ENCODE results near the gene TMEM266.

Gene TMEM266

GRCh38 chr15:76203346-76204108 lies 143.7 kb downstream of the TMEM266 start:
- ChIA-PET POLR2A (no interaction called here), CTCF (interaction anchor here (0.6 to 1.1 kb wide), 3 partner anchors 10 to 47 kb away, joined by 3 read pairs; no protein-coding TSS in a partner anchor)
- TF ChIP-seq CTCF (IDR thresholded peaks at IDR 0.05; ENCODE audit: control extremely low read depth, extremely low read depth, low read depth, missing control alignments), result no peak
- DNase-seq (ENCODE audit: extremely low spot score), result no peak

GRCh38 chr15:76204109-76204845 lies 144.5 kb downstream of the TMEM266 start:
- ChIA-PET CTCF (interaction anchor here (1.1 kb wide), 1 partner anchor 9 kb away, joined by 3 read pairs; no protein-coding TSS in a partner anchor), POLR2A (no interaction called here)

GRCh38 chr15:76204916-76205460 lies 145.2 kb downstream of the TMEM266 start:
- POLR2A ChIA-PET, result interaction anchor here (0.7 kb wide), 1 partner anchor 298 kb away, joined by 5 read pairs; no protein-coding TSS in a partner anchor
- CTCF ChIA-PET, result interaction anchor here (1.1 to 2.5 kb wide), 3 partner anchors 8 to 14 kb away, joined by 3 to 10 read pairs (median 5); no protein-coding TSS in a partner anchor
- DNase-seq (ENCODE audit: extremely low spot score), result no peak
- no peak for TF ChIP-seq CTCF (IDR thresholded peaks at IDR 0.05; ENCODE audit: control extremely low read depth, extremely low read depth, low read depth, missing control alignments)

More at GRCh38 chr15:76204109-76204845, 144.5 kb downstream of the TMEM266 start:
- TF ChIP-seq CTCF (IDR thresholded peaks at IDR 0.05; ENCODE audit: control extremely low read depth, extremely low read depth, low read depth, missing control alignments), result no peak
- no peak for DNase-seq (ENCODE audit: extremely low spot score)

- DNase-seq (ENCODE audit: extremely low spot score), result no peak
- no peak for TF ChIP-seq CTCF (IDR thresholded peaks at IDR 0.05; ENCODE audit: control extremely low read depth, extremely low read depth, low read depth, missing control alignments)
- ChIA-PET CTCF (interaction anchor here (1.3 to 2.5 kb wide), 4 partner anchors 7 to 16 kb away, joined by 3 to 10 read pairs (median 5); no protein-coding TSS in a partner anchor), POLR2A (no interaction called here)
These were observed 146.7 kb downstream of the TMEM266 start for GRCh38 chr15:76206325-76206976.

- DNase-seq (ENCODE audit: extremely low spot score), result no peak
- TF ChIP-seq CTCF (IDR thresholded peaks at IDR 0.05; ENCODE audit: control extremely low read depth, extremely low read depth, low read depth, missing control alignments), result no peak
- POLR2A ChIA-PET, result no interaction called here
- CTCF ChIA-PET, result interaction anchor here (0.9 to 2.1 kb wide), 4 partner anchors 9 to 17 kb away, joined by 3 to 6 read pairs (median 4); no protein-coding TSS in a partner anchor
These were observed 148.4 kb downstream of the TMEM266 start for GRCh38 chr15:76208084-76208785.
